NOMO-1 treated with dmso at 0.1 percent for 144 hours (cell line): ENCODE measurements around the gene FGF14.

Experiments used
- DNase-seq: peaks from one replicate; lab custom pipeline; 2025; ENCODE audit not compliant: unreplicated experiment; lab: John Stamatoyannopoulos, UW

The FGF14 gene

GRCh38 chr13:102198418-102199311 lies 203.2 kb downstream of the FGF14 start:
- DNase-seq: no peak

- DNase-seq: no peak
These were observed 204.7 kb downstream of the FGF14 start for GRCh38 chr13:102197193-102197592.

GRCh38 chr13:102195566-102196462 lies 206.0 kb downstream of the FGF14 start:
- DNase-seq: no peak

GRCh38 chr13:102192858-102193257 lies 209.0 kb downstream of the FGF14 start:
- DNase-seq: no peak

- no peak for DNase-seq
These were observed 209.8 kb downstream of the FGF14 start for GRCh38 chr13:102191951-102192502.

GRCh38 chr13:102190930-102191329 lies 210.9 kb downstream of the FGF14 start:
- no peak for DNase-seq

GRCh38 chr13:102187313-102187712 lies 214.5 kb downstream of the FGF14 start:
- DNase-seq: no peak

- DNase-seq: no peak
These were observed 216.4 kb downstream of the FGF14 start for GRCh38 chr13:102185375-102185984.

GRCh38 chr13:102183509-102184182 lies 218.2 kb downstream of the FGF14 start:
- DNase-seq: no peak

GRCh38 chr13:102182170-102182569 lies 219.7 kb downstream of the FGF14 start:
- no peak for DNase-seq

GRCh38 chr13:102177431-102177830 lies 224.4 kb downstream of the FGF14 start:
- no peak for DNase-seq

- no peak for DNase-seq
These were observed 225.0 kb downstream of the FGF14 start for GRCh38 chr13:102176846-102177245.

GRCh38 chr13:102172406-102172805 lies 229.4 kb downstream of the FGF14 start:
- no peak for DNase-seq

GRCh38 chr13:102170305-102170704 lies 231.5 kb downstream of the FGF14 start:
- no peak for DNase-seq

- DNase-seq: no peak
These were observed 232.3 kb downstream of the FGF14 start for GRCh38 chr13:102169471-102170015.

GRCh38 chr13:102152790-102153189 lies 249.1 kb downstream of the FGF14 start:
- no peak for DNase-seq

- DNase-seq: no peak
These were observed 254.5 kb downstream of the FGF14 start for GRCh38 chr13:102147353-102147752.

GRCh38 chr13:102145750-102146149 lies 256.1 kb downstream of the FGF14 start:
- no peak for DNase-seq

- DNase-seq: no peak
These were observed 259.4 kb downstream of the FGF14 start for GRCh38 chr13:102142473-102142826.
